ENCODE data around the gene CSGALNACT2.

Gene CSGALNACT2

DNA sequence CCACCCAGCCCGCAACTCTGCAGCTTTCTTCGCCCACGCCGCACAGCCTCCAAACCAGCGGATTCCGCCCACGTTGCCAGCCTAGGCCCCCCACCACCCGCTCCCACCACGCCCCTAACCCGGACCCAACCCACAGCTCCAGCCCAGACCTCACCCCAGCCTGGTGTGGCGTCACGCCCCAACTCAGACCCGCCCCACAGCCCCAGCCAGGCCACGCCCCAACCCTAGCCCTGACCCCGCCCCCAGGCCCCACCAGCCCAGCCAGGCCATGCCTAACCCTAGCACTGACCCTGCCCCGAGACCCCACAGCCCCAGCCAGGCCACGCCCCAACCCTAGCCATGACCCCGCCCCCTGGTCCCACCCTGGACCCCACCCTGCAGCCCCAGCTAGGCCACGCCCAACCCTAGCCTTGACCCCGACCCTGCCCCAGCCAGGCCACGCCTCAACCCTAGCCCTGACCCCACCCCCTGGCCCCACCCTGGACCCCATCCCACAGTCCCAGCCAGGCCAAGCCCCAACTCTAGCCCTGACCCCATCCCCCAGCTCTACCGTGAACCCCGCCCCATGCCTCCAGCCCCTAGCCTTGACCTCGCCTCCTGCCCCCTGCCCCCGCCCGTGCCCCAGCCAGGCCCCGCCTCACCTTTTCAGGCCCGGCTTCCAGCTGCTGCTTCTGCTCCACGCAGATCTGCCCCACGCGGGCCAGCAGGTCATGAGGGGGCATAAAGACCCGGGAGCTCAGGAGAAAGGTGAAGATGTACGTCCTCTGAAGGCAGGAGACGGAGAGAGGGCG, 64.6 kb downstream of the CSGALNACT2 start:
- peak in 1 of 2 donors; percentile 27 for DNase-seq (ENCODE audit: low read depth in 2 of 2)

DNA sequence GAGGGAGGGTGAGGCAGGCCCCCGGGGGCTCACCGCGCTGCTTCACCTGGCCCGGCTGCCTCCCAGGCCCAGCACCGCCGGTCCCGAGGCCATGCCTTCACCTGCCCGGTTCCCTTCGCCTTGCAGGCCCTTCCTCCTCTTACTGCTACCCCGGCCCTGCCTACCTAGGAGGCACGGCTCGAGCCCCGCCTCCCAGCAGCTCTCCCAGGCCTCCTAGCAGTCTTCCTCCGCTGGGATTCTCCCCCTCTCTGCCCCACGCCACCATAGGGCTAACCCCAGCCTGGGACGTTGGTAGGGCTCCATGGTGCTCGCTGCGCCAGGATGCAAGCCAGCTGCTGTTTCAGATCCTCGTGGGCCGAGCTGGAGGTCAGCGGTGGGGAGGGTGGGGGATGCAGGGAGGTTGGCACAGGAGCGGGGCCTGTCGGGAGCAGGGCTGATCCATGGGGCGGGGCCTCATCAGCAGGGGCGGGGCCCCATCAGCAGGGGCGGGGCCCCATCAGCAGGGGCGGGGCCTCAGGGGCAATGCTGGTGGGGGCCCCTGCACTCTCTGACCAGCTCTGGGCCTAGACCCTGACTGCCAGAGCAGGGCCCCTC, 65.3 kb downstream of the CSGALNACT2 start:
- peak in 1 of 2 donors; percentile 21 for DNase-seq (ENCODE audit: low read depth in 2 of 2)

DNA sequence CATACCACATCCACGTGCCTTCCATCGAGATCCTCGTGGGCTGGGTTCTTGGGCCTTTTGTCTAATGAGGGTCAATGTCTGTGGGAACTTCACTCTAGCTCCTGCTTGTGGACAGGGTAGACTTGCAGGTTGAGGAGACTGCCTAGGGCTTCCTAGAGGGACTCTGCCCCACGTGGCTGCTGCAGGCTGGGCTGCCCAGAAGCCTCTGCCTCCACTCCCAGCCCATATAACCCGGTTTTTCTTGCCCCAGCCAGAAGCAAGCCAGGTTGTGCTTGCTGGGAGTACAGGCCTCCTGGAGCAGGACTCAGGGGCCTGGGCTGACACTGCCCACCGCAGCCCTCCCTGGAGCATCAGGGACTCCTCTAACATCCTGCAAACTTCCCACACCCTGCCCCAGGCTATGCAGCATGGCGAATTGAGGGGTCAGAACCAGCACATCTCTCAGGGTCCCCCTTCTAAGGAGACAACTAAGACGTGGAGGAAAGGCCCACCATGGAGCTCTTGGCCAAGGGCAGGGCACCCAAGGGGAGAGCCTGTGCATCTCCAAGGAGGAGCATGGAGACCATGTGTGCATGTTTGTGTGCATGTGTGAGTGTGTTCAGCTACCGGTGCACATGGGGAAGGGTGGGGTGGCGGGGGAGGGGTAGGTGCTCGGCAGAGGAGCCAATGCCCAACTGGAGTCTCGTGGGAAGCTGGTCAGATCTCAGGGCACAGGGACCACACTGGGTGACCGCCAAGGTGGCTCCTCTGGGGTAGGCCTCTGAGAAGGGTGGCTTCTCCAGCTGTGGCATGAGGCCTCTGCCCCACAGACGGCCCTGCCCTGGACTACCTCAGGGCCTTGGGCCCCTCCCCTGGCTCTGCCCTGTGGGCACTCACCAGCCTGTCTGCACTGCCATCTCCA, 66.0 kb downstream of the CSGALNACT2 start:
- no peak for DNase-seq (ENCODE audit: low read depth in 2 of 2)

GRCh38 chr10:43204943-43205671, 66.9 kb downstream of the CSGALNACT2 start:
- DNase-seq (ENCODE audit: low read depth in 2 of 2): peak in 1 of 2 donors; percentile 53

DNA sequence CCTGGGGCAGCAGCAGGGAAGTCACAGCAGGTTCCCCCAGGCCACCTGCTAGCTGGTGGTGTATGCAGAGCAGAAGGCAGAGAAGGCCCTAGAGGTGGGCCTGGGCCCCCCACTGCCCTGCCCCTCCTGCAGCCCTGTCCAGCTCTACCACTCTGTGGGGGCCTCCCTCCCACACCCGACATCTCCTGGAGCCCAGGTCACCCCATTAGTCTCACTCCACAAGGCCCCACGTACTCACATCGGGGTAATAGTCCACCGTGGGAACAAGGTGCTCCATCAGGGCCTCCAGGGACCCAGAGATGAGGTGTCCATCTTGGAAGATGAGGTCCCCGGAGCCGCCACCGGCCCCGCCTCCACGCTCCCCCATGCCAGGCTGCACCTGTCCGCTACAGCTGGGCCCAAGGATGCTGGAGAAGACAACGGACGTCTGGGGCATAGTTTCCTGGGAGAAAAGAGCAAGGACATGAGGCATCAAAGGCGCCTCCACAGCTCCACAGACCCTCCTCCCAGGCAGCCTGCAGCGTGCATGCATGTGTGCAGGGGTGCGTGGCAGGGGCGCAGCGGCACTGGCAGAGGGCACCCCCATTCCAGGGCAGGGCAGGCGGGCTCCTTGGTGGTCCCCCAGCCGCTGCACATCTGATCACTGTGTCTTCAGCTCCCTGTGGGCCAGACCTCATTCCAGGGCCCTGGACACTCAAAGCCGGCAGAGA, 67.6 kb downstream of the CSGALNACT2 start:
- no peak for DNase-seq (ENCODE audit: low read depth in 2 of 2)

DNA sequence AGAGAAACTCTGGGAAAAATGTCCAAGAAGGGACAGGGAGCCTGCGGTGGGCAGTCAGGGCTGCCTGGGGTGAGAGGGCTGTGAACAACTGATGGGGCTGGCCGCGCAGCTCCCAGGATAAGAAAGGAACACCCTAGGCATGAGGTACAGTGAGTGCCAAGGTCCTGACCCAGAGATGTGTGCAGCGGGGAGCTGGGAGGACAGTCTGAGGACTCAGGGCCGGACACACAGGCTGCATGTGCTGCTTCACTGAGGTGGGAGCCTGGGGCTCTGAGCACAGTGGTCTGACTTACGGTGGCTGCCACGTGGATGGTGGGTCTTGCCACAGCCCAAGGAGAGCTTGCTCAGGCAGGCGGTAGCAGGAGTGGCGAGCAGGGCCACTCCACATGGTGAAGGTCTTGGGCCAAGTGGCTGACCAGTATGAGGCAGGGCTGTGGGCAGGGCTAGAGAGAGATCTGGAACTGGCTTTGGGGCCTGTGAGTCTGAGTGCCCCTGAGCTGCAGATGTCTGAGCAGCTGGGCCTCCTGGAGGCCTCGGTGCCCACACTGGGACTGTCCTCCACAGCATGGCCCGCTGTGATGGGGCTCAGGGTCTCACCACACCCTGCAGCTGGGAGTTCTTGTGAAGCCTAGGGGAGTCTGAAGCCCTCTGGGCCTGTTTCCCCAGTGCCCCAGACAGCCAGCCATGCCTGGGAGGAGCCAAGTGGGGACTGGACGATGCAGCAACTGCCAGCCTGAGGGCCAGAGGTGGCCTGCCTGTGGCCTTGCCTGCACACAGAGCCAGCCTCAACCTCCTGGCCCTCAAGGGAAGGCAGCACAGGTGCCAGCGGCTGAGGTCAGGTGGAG, 68.4 kb downstream of the CSGALNACT2 start:
- DNase-seq (ENCODE audit: low read depth in 2 of 2): no peak

DNA sequence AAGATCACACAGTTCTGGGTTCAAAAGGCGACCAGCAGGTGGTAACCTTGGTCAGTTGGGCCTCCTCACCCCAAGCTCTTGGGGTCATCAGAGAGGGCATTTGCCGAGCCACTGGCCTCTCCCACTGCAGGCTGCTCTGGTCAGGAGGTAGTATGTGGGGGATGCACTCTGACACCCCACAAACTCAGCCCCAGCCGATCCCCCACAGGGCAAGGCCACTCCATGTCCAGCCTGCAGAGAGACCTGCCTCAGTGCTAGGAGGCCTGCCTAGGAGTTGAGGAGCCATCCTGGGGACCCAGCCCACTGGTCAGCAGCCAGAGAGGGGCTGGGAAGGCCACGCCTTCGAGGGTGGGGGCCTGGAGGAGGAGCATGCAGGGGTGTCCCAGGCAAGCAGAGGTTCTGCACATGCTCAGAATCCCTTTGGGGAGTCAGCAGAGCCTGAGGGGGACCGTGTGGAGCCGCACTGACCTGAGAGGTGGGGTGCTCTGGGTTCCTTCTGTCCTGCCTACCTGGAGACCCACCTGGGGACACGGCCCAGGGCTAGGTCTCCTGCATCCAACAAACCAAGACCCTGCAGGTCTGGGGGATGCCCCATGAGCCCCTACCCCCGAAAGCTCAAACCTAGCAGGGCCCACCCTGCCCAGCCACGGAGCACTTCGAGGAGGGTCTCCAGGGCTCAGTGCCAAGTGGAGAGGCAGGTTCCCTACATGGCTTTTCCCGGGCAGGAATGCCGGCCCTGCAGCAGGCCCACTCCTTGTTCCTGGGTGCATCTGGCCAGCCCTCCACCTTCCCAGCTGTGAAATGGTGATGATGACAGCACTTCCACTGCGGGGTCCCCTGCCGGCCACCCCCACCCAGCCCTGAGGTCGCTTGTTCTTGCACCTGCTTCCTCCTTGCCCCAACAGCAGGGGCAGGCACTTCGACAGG, 70.2 kb downstream of the CSGALNACT2 start:
- no peak for DNase-seq (ENCODE audit: low read depth in 2 of 2)

GRCh38 chr10:43209074-43209455, 70.8 kb downstream of the CSGALNACT2 start:
- no peak for DNase-seq (ENCODE audit: low read depth in 2 of 2)

- no peak for DNase-seq (ENCODE audit: low read depth in 2 of 2)
Measured at GRCh38 chr10:43209651-43210141, 71.5 kb downstream of the CSGALNACT2 start.

GRCh38 chr10:43210556-43210955, 72.3 kb downstream of the CSGALNACT2 start:
- DNase-seq (ENCODE audit: low read depth in 2 of 2): no peak

GRCh38 chr10:43211030-43211429, 72.8 kb downstream of the CSGALNACT2 start:
- no peak for DNase-seq (ENCODE audit: low read depth in 2 of 2)

DNA sequence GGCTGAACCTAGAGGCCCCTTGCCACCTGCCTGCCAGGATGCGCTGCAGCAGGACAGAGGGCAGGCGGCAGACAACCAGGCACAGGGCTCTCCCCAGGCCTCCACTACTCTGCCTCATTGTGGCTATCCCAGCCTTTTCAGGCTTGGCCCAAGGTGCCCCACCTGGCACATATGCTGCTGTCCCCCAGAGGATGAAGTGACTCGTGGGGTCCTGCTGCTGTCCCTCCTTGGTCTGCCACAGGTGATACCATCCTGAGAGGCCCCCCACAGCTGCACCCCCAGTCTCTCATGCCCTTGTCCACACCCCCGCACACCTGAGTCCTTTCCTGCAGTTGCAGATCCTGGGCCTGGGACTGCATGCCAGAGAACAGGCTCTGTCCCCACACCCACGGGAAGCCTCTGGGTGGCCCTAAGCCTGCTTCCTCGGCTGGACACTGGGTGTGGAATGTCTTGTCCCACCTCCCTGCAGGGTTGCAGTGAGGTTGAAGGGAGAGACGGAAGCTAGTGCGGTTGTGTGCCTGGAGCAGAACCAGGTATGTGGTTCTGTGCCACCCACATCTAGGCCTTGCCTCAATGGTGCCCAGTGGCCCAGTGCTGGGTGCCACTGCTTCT, 73.3 kb downstream of the CSGALNACT2 start:
- no peak for DNase-seq (ENCODE audit: low read depth in 2 of 2)

DNA sequence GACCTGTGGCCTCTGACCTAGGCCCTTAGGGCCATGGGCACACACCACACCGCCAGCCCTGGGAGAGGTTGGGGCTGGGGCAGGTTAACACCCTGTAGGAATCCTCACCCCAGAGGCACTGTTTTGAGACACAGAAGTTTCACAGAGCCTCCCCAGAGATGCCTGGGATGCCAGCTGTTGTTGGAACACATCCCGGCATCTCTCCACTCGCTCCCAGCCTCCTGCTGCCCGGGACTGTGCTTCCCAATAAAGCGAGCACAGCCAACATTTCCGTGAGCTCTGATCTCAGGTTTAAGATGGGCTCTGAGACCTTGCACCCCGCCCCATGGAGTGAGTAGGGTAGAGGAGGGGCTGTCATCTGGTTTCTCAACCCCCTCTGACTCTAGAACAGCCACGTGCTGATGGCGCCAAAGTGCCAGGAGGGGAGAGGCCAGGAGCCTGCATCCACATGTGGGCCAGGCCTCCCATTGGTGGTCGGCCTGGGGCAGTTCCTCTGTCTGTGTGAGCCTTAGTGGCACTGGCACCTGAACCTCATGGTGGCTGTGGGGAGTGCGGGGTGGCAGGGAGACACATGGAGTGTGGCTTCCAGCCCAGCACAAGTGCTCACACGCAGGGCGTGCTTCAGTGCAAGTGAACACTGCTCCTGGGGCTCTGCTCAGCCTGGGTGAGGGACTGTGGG, 73.9 kb downstream of the CSGALNACT2 start:
- no peak for DNase-seq (ENCODE audit: low read depth in 2 of 2)

- no peak for DNase-seq (ENCODE audit: low read depth in 2 of 2)
Measured at GRCh38 chr10:43214071-43214955, 76.1 kb downstream of the CSGALNACT2 start.

DNA sequence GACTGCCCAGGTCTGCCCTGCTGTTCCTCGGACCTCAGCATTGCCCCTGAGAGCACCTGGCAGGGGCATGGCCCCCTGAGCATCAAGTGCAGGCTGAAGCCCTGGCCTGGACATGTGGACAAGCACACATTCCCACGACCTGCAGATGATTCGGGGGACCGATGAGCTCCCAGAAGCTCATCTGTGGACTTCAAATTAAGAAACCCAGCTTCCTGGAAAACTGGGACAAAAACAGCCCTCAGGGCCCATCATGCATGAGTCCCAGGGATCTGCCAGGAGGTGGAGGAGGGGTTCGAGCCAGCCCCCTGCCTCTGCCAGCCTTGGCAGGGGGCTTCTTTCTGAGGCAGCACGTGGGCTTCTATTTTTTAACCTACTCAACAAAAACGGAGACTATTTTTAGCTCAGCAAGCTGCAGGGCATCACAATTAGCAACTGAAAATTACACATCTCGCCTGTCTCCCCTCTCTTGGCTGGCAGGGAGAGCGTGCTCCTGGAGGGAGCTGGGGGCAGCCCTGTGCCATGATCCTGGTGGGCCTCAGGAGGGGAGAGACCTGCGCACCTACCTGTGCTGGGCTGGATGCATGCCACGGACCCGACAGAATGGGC, 76.8 kb downstream of the CSGALNACT2 start:
- DNase-seq (ENCODE audit: low read depth in 2 of 2): no peak

- no peak for DNase-seq (ENCODE audit: low read depth in 2 of 2)
Measured at GRCh38 chr10:43215758-43216455, 77.7 kb downstream of the CSGALNACT2 start.
